ENCODE measurements around the gene PTPN2. TPM values are rescaled to one million over a fixed set of nuclear protein-coding genes. Genes with fewer than 3 reads are reported as not detected.

Gene PTPN2
- total RNA-seq, 1 donor from 2014 or later, result 76.7 TPM

GRCh38 chr18:12827588-12827987, 56.4 kb downstream of the PTPN2 start:
- Mint-ChIP-seq H3K9me3 (peaks cover 15% of the 10 kb centered on the region), H3K36me3 (ENCODE audit: low read depth) (peaks cover 57% of the 10 kb centered on the region), H3K4me1 (ENCODE audit: low read depth) (peaks cover 33% of the 10 kb centered on the region), H3K27me3 (ENCODE audit: insufficient read depth) (no peaks in the 10 kb centered on the region), H3K4me3 (no peak overlapping the region), H3K27ac (peak overlapping the region; percentile 34)
- intact Hi-C loops (cut with micrococcal nuclease), result no loop called here
- no peak for DNase-seq (ENCODE audit: low spot score)

GRCh38 chr18:12825230-12825629, 58.8 kb downstream of the PTPN2 start:
- Mint-ChIP-seq H3K27ac (no peak overlapping the region), H3K36me3 (ENCODE audit: low read depth) (peaks cover 59% of the 10 kb centered on the region), H3K4me1 (ENCODE audit: low read depth) (peaks cover 45% of the 10 kb centered on the region), H3K9me3 (peaks cover 12% of the 10 kb centered on the region), H3K27me3 (ENCODE audit: insufficient read depth) (no peaks in the 10 kb centered on the region), H3K4me3 (no peak overlapping the region)
- intact Hi-C loops (cut with micrococcal nuclease), result no loop called here
- DNase-seq (ENCODE audit: low spot score), result no peak

GRCh38 chr18:12823892-12824291, 60.1 kb downstream of the PTPN2 start:
- peaks cover 48% of the 10 kb centered on the region for H3K36me3 Mint-ChIP-seq (ENCODE audit: low read depth)
- intact Hi-C loops (cut with micrococcal nuclease), result loop anchor here (5.0 kb wide), 1 partner anchor 33 kb away; no protein-coding TSS in a partner anchor
- peaks cover 57% of the 10 kb centered on the region for H3K4me1 Mint-ChIP-seq (ENCODE audit: low read depth)
- DNase-seq (ENCODE audit: low spot score), result no peak
- no peak overlapping the region for H3K4me3 Mint-ChIP-seq
- no peak overlapping the region for H3K27ac Mint-ChIP-seq
- peaks cover 12% of the 10 kb centered on the region for H3K9me3 Mint-ChIP-seq
- no peaks in the 10 kb centered on the region for H3K27me3 Mint-ChIP-seq (ENCODE audit: insufficient read depth)

GRCh38 chr18:12821408-12821807, 62.6 kb downstream of the PTPN2 start:
- Mint-ChIP-seq H3K9me3 (no peaks in the 10 kb centered on the region), H3K27ac (peak overlapping the region; percentile 4), H3K36me3 (ENCODE audit: low read depth) (peaks cover 50% of the 10 kb centered on the region), H3K27me3 (ENCODE audit: insufficient read depth) (no peaks in the 10 kb centered on the region), H3K4me3 (no peak overlapping the region), H3K4me1 (ENCODE audit: low read depth) (peaks cover 62% of the 10 kb centered on the region)
- DNase-seq (ENCODE audit: low spot score), result no peak
- intact Hi-C loops (cut with micrococcal nuclease), result loop anchor here (5.0 kb wide), 1 partner anchor 36 kb away; no protein-coding TSS in a partner anchor

- no peaks in the 10 kb centered on the region for H3K27me3 Mint-ChIP-seq (ENCODE audit: insufficient read depth)
- no peak overlapping the region for H3K4me3 Mint-ChIP-seq
- H3K9me3 Mint-ChIP-seq, result no peaks in the 10 kb centered on the region
- peaks cover 56% of the 10 kb centered on the region for H3K36me3 Mint-ChIP-seq (ENCODE audit: low read depth)
- H3K27ac Mint-ChIP-seq, result peak overlapping the region; percentile 62
- peaks cover 65% of the 10 kb centered on the region for H3K4me1 Mint-ChIP-seq (ENCODE audit: low read depth)
- intact Hi-C loops (cut with micrococcal nuclease), result loop anchor here (5.0 kb wide), 1 partner anchor 37 kb away; no protein-coding TSS in a partner anchor
- DNase-seq (ENCODE audit: low spot score), result no peak
Measured at GRCh38 chr18:12820506-12820905, 63.5 kb downstream of the PTPN2 start.

- DNase-seq (ENCODE audit: low spot score), result no peak
- Mint-ChIP-seq H3K36me3 (ENCODE audit: low read depth) (peaks cover 50% of the 10 kb centered on the region), H3K4me3 (no peak overlapping the region), H3K27ac (peak overlapping the region; percentile 13), H3K9me3 (no peaks in the 10 kb centered on the region), H3K27me3 (ENCODE audit: insufficient read depth) (no peaks in the 10 kb centered on the region), H3K4me1 (ENCODE audit: low read depth) (peaks cover 65% of the 10 kb centered on the region)
- intact Hi-C loops (cut with micrococcal nuclease), result loop anchor here (1.0 to 5.0 kb wide), 2 partner anchors 19 to 37 kb away; no protein-coding TSS in a partner anchor
Measured at GRCh38 chr18:12819841-12820240, 64.2 kb downstream of the PTPN2 start.

- H3K27ac Mint-ChIP-seq, result peak overlapping the region; percentile 35
- peaks cover 62% of the 10 kb centered on the region for H3K4me1 Mint-ChIP-seq (ENCODE audit: low read depth)
- H3K27me3 Mint-ChIP-seq (ENCODE audit: insufficient read depth), result no peaks in the 10 kb centered on the region
- no peaks in the 10 kb centered on the region for H3K9me3 Mint-ChIP-seq
- peaks cover 50% of the 10 kb centered on the region for H3K36me3 Mint-ChIP-seq (ENCODE audit: low read depth)
- intact Hi-C loops (cut with micrococcal nuclease), result loop anchor here (1.0 kb wide), 1 partner anchor 20 kb away; no protein-coding TSS in a partner anchor
- H3K4me3 Mint-ChIP-seq, result peak overlapping the region; percentile 35
- DNase-seq (ENCODE audit: low spot score), result peak; percentile 38
Measured at GRCh38 chr18:12819322-12819721, 64.7 kb downstream of the PTPN2 start.

- Mint-ChIP-seq H3K27ac (peak overlapping the region; percentile 8), H3K27me3 (ENCODE audit: insufficient read depth) (no peaks in the 10 kb centered on the region), H3K4me3 (no peak overlapping the region), H3K36me3 (ENCODE audit: low read depth) (peaks cover 47% of the 10 kb centered on the region), H3K4me1 (ENCODE audit: low read depth) (peaks cover 56% of the 10 kb centered on the region), H3K9me3 (no peaks in the 10 kb centered on the region)
- intact Hi-C loops (cut with micrococcal nuclease), result no loop called here
- DNase-seq (ENCODE audit: low spot score), result no peak
Measured at GRCh38 chr18:12818243-12818642, 65.8 kb downstream of the PTPN2 start.

- Mint-ChIP-seq H3K4me1 (ENCODE audit: low read depth) (peaks cover 43% of the 10 kb centered on the region), H3K36me3 (ENCODE audit: low read depth) (peaks cover 38% of the 10 kb centered on the region), H3K4me3 (no peak overlapping the region), H3K27ac (peak overlapping the region; percentile 9), H3K27me3 (ENCODE audit: insufficient read depth) (no peaks in the 10 kb centered on the region), H3K9me3 (no peaks in the 10 kb centered on the region)
- intact Hi-C loops (cut with micrococcal nuclease), result no loop called here
- no peak for DNase-seq (ENCODE audit: low spot score)
Measured at GRCh38 chr18:12816451-12816850, 67.6 kb downstream of the PTPN2 start.

- DNase-seq (ENCODE audit: low spot score), result no peak
- Mint-ChIP-seq H3K9me3 (no peaks in the 10 kb centered on the region), H3K27me3 (ENCODE audit: insufficient read depth) (no peaks in the 10 kb centered on the region), H3K36me3 (ENCODE audit: low read depth) (peaks cover 44% of the 10 kb centered on the region), H3K4me3 (no peak overlapping the region), H3K4me1 (ENCODE audit: low read depth) (peaks cover 9% of the 10 kb centered on the region), H3K27ac (no peak overlapping the region)
- intact Hi-C loops (cut with micrococcal nuclease), result no loop called here
Measured at GRCh38 chr18:12811191-12811950, 72.7 kb downstream of the PTPN2 start.

- intact Hi-C loops (cut with micrococcal nuclease), result loop anchor here (5.0 kb wide), 1 partner anchor 34 kb away; no protein-coding TSS in a partner anchor
- Mint-ChIP-seq H3K36me3 (ENCODE audit: low read depth) (peaks cover 36% of the 10 kb centered on the region), H3K4me1 (ENCODE audit: low read depth) (peaks cover 33% of the 10 kb centered on the region), H3K4me3 (no peak overlapping the region), H3K9me3 (no peaks in the 10 kb centered on the region), H3K27ac (peak overlapping the region; percentile 1), H3K27me3 (ENCODE audit: insufficient read depth) (no peaks in the 10 kb centered on the region)
- DNase-seq (ENCODE audit: low spot score), result no peak
Measured at GRCh38 chr18:12803069-12803936, 80.7 kb downstream of the PTPN2 start.

- intact Hi-C loops (cut with micrococcal nuclease), result loop anchor here (5.0 kb wide), 1 partner anchor 35 kb away; no protein-coding TSS in a partner anchor
- DNase-seq (ENCODE audit: low spot score), result no peak
- Mint-ChIP-seq H3K36me3 (ENCODE audit: low read depth) (peaks cover 37% of the 10 kb centered on the region), H3K27me3 (ENCODE audit: insufficient read depth) (no peaks in the 10 kb centered on the region), H3K4me1 (ENCODE audit: low read depth) (peaks cover 33% of the 10 kb centered on the region), H3K27ac (no peak overlapping the region), H3K9me3 (no peaks in the 10 kb centered on the region), H3K4me3 (no peak overlapping the region)
Measured at GRCh38 chr18:12802538-12802937, 81.5 kb downstream of the PTPN2 start.

- H3K27ac Mint-ChIP-seq, result no peak overlapping the region
- intact Hi-C loops (cut with micrococcal nuclease), result no loop called here
Measured at GRCh38 chr18:12796448-12796847, 87.6 kb downstream of the PTPN2 start.

More at GRCh38 chr18:12796448-12796847, 87.6 kb downstream of the PTPN2 start:
- H3K27me3 Mint-ChIP-seq (ENCODE audit: insufficient read depth), result no peaks in the 10 kb centered on the region
- no peaks in the 10 kb centered on the region for H3K9me3 Mint-ChIP-seq
- H3K4me1 Mint-ChIP-seq (ENCODE audit: low read depth), result peaks cover 10% of the 10 kb centered on the region
- H3K36me3 Mint-ChIP-seq (ENCODE audit: low read depth), result peaks cover 27% of the 10 kb centered on the region
- DNase-seq (ENCODE audit: low spot score), result no peak
- H3K4me3 Mint-ChIP-seq, result no peak overlapping the region
